Kasumi-1 (cell line): Measurements from ENCODE around the gene RAB32.

ENCODE experiments used
- DNase-seq, 2 experiments: peaks; one replicate each; lab custom pipeline; 2025; lab: John Stamatoyannopoulos, UW

RAB32 gene

GRCh38 chr6:146582857-146583256 is 39.2 kb downstream of the RAB32 start:
- DNase-seq = peak; percentile 29 to 35

- DNase-seq = no peak
Observed at GRCh38 chr6:146583966-146584365, 40.3 kb downstream of the RAB32 start.

- peak in 1 of 2 experiments; percentile 10 for DNase-seq
Observed at GRCh38 chr6:146587459-146587858, 43.8 kb downstream of the RAB32 start.

- DNase-seq = peak in 1 of 2 experiments; percentile 12
Observed at GRCh38 chr6:146590492-146590891, 46.9 kb downstream of the RAB32 start.

GRCh38 chr6:146592451-146592850 is 48.8 kb downstream of the RAB32 start:
- no peak for DNase-seq

- DNase-seq = peak; percentile 44 to 46
Observed at GRCh38 chr6:146593986-146594385, 50.4 kb downstream of the RAB32 start.

GRCh38 chr6:146594495-146594894 is 50.9 kb downstream of the RAB32 start:
- peak; percentile 62 to 64 for DNase-seq

GRCh38 chr6:146595972-146596731 is 52.5 kb downstream of the RAB32 start:
- DNase-seq = peak; percentile 96 to 97

GRCh38 chr6:146598772-146599405 is 55.3 kb downstream of the RAB32 start, which contains the start of gene ADGB:
TSS of gene ADGB (plus strand) at chr6:146598972. CDS start at chr6:146599041, 69 bp downstream.
- peak; percentile 24 to 30 for DNase-seq

- no peak for DNase-seq
Observed at GRCh38 chr6:146601352-146601751, 57.7 kb downstream of the RAB32 start.

- no peak for DNase-seq
Observed at GRCh38 chr6:146602526-146602925, 58.9 kb downstream of the RAB32 start.
